Breast epithelium (tissue), 3 donors: ENCODE results near the gene IGSF22.

ENCODE experiments used
- CTCF ChIP-seq, 3 donors: fragments of 450-650 bp; IDR thresholded peaks; one replicate each; pipeline ENCODE4 v1.5.1; 2016 to 2017; ENCODE audit warnings: antibody characterized with exemption in 3 of 3, mild to moderate bottlenecking in 3 of 3, moderate library complexity in 3 of 3
- POLR2A ChIP-seq: fragments of 450-650 bp; IDR thresholded peaks from one replicate; pipeline ENCODE4 v1.6.1; 2016; ENCODE audit warnings: antibody characterized with exemption, mild to moderate bottlenecking, moderate library complexity
- POLR2AphosphoS5 ChIP-seq, 3 donors: sonication (generic); formaldehyde crosslinking; IDR thresholded peaks; one replicate each; pipeline ENCODE4 v1.6.1; 2017; ENCODE audit warnings: antibody characterized with exemption in 3 of 3

DNA sequence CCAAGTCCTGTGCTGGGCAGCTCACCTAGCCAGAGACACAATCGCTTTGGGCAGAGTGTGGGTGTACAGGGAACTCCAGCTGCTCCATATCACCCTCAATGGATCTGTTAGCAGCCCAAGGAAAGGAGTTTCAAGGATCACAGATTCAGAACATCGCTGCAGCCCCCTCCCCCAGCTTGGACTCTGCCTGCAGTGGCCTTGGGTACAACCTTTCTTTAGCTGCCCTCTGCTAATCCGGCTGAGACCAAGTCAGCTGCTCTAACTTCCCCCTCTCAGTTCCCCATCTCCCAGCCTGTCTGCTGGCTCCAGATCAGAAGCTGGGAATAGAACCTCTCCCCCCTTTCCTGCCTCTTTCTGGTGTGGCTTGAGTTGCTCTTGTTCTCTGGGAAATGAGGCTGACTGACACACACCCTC, 26.1 kb downstream of the IGSF22 start:
- TF ChIP-seq CTCF (IDR thresholded peaks at IDR 0.05) (no peak), POLR2A (no peak), POLR2AphosphoS5 (IDR thresholded peaks at IDR 0.05) (no peak)
